HCT116 (cell line): Measurements from ENCODE around the gene CGNL1.

Source experiments
- CTCF ChIP-seq, 3 experiments: fragments of 200-600 bp in 1 of 3; sonication (generic) in 1 of 3; IDR thresholded peaks in 2 of 3; conservative IDR thresholded peaks in 1 of 3; 2 replicates each; pipeline ENCODE4 v1.5.1; 2012 to 2017; ENCODE audit warnings: low read depth in 2 of 3, low read length in 2 of 3, antibody characterized with exemption in 1 of 3, borderline replicate concordance in 1 of 3, control low read depth in 1 of 3, mild to moderate bottlenecking in 1 of 3, mixed read lengths in 1 of 3, mixed run types in 1 of 3, moderate library complexity in 1 of 3; ENCODE audit not compliant: insufficient read depth in 1 of 3
- ELF1 ChIP-seq: IDR thresholded peaks from 2 replicates; pipeline ENCODE4 v1.6.1; 2012; ENCODE audit warnings: low read depth, borderline replicate concordance
- EZH2 ChIP-seq: fragments of 200-600 bp; sonication (generic); IDR thresholded peaks from 2 replicates; pipeline ENCODE4 v1.6.1; 2017; ENCODE audit warnings: antibody characterized with exemption, mixed run types
- EZH2phosphoT487 ChIP-seq: fragments of 200-600 bp; IDR thresholded peaks from 2 replicates; pipeline ENCODE4 v1.6.1; 2018; ENCODE audit warnings: antibody characterized with exemption, borderline replicate concordance
- POLR2A ChIP-seq: IDR thresholded peaks from 2 replicates; pipeline ENCODE4 v1.7.0; 2011; ENCODE audit warnings: borderline replicate concordance; ENCODE audit not compliant: insufficient read depth, insufficient read length; ENCODE audit errors: extremely low read depth
- POLR2AphosphoS5 ChIP-seq: IDR thresholded peaks from 2 replicates; pipeline ENCODE4 v1.6.1; 2011; ENCODE audit warnings: mild to moderate bottlenecking, low read depth, low read length, moderate library complexity
- RAD21 ChIP-seq: IDR thresholded peaks from 2 replicates; pipeline ENCODE4 v1.6.1; 2012; ENCODE audit warnings: low read depth, mild to moderate bottlenecking
- REST ChIP-seq: IDR thresholded peaks from 2 replicates; pipeline ENCODE4 v1.6.1; 2012; ENCODE audit warnings: low read depth
- SP1 ChIP-seq: IDR thresholded peaks from 2 replicates; pipeline ENCODE4 v1.6.1; 2012; ENCODE audit warnings: low read depth
- YY1 ChIP-seq: IDR thresholded peaks from 2 replicates; pipeline ENCODE4 v1.6.1; 2011; ENCODE audit warnings: low read length, low read depth, moderate library complexity, mild to moderate bottlenecking; ENCODE audit not compliant: insufficient replicate concordance; ENCODE audit errors: extremely low read depth
- TF ChIP-seq, protein P1 (sequence below): IDR thresholded peaks from 2 replicates; pipeline ENCODE4 v1.6.1; 2011; ENCODE audit warnings: mild to moderate bottlenecking, low read length, moderate library complexity; ENCODE audit not compliant: insufficient replicate concordance; ENCODE audit errors: extremely low read depth
- TF ChIP-seq, protein P2 (sequence below): IDR thresholded peaks from 2 replicates; pipeline ENCODE4 v1.6.1; 2012

DNA sequence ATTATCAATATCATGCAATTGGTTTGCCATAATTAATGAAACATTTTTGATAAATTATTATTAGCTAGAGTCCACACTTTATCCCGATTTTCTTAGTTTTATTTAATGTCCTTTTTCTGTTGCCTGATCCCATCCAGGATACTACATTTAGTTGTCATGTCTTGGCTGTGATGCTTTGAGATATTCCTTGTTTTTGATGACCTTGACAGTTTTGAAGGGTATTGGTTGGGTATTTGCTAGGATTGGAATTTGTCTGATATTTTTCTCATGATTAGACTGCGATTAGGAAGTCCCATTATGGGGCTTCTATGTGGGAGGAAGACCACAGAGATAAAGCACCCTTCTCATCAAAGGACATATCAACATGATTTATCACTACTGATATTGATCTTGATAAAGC is 43.0 kb downstream of the CGNL1 start:
- TF ChIP-seq EZH2 (no peak), CTCF (IDR thresholded peaks at IDR 0.05 in 2 of 3, conservative IDR thresholded peaks at IDR 0.05 in 1 of 3; ENCODE audit: borderline replicate concordance in 1 of 3, insufficient read depth in 1 of 3, low read depth in 2 of 3, low read length in 2 of 3) (no peak), EZH2phosphoT487 (no peak), POLR2A (no peak), YY1 (no peak), POLR2AphosphoS5 (no peak), RAD21 (no peak), REST (no peak), SP1 (no peak), ELF1 (no peak)
- TF ChIP-seq, protein P1, sequence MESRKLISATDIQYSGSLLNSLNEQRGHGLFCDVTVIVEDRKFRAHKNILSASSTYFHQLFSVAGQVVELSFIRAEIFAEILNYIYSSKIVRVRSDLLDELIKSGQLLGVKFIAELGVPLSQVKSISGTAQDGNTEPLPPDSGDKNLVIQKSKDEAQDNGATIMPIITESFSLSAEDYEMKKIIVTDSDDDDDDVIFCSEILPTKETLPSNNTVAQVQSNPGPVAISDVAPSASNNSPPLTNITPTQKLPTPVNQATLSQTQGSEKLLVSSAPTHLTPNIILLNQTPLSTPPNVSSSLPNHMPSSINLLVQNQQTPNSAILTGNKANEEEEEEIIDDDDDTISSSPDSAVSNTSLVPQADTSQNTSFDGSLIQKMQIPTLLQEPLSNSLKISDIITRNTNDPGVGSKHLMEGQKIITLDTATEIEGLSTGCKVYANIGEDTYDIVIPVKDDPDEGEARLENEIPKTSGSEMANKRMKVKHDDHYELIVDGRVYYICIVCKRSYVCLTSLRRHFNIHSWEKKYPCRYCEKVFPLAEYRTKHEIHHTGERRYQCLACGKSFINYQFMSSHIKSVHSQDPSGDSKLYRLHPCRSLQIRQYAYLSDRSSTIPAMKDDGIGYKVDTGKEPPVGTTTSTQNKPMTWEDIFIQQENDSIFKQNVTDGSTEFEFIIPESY, result no peak
- TF ChIP-seq, protein P2, sequence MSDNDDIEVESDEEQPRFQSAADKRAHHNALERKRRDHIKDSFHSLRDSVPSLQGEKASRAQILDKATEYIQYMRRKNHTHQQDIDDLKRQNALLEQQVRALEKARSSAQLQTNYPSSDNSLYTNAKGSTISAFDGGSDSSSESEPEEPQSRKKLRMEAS, result no peak
